ENCODE measurements around the gene HTT. TPM values are rescaled to one million over a fixed set of nuclear protein-coding genes. Genes with fewer than 3 reads are reported as not detected.

The HTT gene
- polyA plus RNA-seq, 2 of the 4 experiments (the other 2 are of a cell fraction): 14.5 to 16.9 TPM

GRCh38 chr4:3263876-3264193 is 189.4 kb downstream of the HTT start:
- no peak overlapping the region for H3K4me3 ChIP-seq
- no peaks in the 10 kb centered on the region for H3K9me3 ChIP-seq
- POLR2A ChIA-PET: no interaction called here
- no peaks in the 10 kb centered on the region for H3K4me1 ChIP-seq
- DNase-seq (ENCODE audit: low read depth in 1 of 2, low spot score in 1 of 2) (no peak), FAIRE-seq (no peak), ATAC-seq (no peak)
- H3K27ac ChIP-seq: no peak overlapping the region
- 63% methylated on average over 6 of the region's 6 CpGs for WGBS (ENCODE audit: missing lambda C conversion rate)
- TF ChIP-seq SMC3 (IDR thresholded peaks at IDR 0.05): no peak
- TF ChIP-seq ZC3H11A (IDR thresholded peaks at IDR 0.05): no peak
- no peak for TF ChIP-seq RAD21 (conservative IDR thresholded peaks at IDR 0.05 in 1 of 2, IDR thresholded peaks at IDR 0.05 in 1 of 2)
- TF ChIP-seq HES2 (IDR thresholded peaks at IDR 0.05): no peak
- TF ChIP-seq REST (IDR thresholded peaks at IDR 0.05): no peak
- TF ChIP-seq ESRRA (IDR thresholded peaks at IDR 0.05; ENCODE audit: borderline replicate concordance, low read length): no peak
- TF ChIP-seq ZFP36 (IDR thresholded peaks at IDR 0.05; ENCODE audit: borderline replicate concordance, partially characterized antibody): no peak
- H3K4me2 ChIP-seq: no peak overlapping the region
- CTCF ChIA-PET: no interaction called here

GRCh38 chr4:3266076-3266475 is 191.6 kb downstream of the HTT start:
- ATAC-seq: no peak
- CTCF ChIA-PET: interaction anchor here (0.6 to 0.7 kb wide), 2 partner anchors 21 to 260 kb away, joined by 3 to 5 read pairs; no protein-coding TSS in a partner anchor

GRCh38 chr4:3267576-3268394 is 193.3 kb downstream of the HTT start:
- DNase-seq (ENCODE audit: low read depth in 1 of 2, low spot score in 1 of 2) (no peak), ATAC-seq (no peak), FAIRE-seq (no peak)
- no peaks in the 10 kb centered on the region for H3K9me3 ChIP-seq
- no peaks in the 10 kb centered on the region for H3K4me1 ChIP-seq
- H3K4me3 ChIP-seq: no peak overlapping the region
- no peak for TF ChIP-seq MAZ (IDR thresholded peaks at IDR 0.05; ENCODE audit: borderline replicate concordance, low read depth, low read length)
- TF ChIP-seq HDAC2 (IDR thresholded peaks at IDR 0.05): no peak
- no peak for TF ChIP-seq EP300 (IDR thresholded peaks at IDR 0.05)
- no peak for TF ChIP-seq NPAS2 (CRISPR knock-in tag; IDR thresholded peaks at IDR 0.05; ENCODE audit: borderline replicate concordance)
- no peak for TF ChIP-seq NFE2L2 (conservative IDR thresholded peaks at IDR 0.05; ENCODE audit: low read length)
- no peak for TF ChIP-seq BCL3 (IDR thresholded peaks at IDR 0.05)
- H3K27ac ChIP-seq: no peak overlapping the region
- CTCF ChIA-PET: no interaction called here
- 67% methylated on average over 18 of the region's 18 CpGs for WGBS (ENCODE audit: missing lambda C conversion rate)
- POLR2A ChIA-PET: no interaction called here
- H3K4me2 ChIP-seq: no peak overlapping the region

More at GRCh38 chr4:3266076-3266475, 191.6 kb downstream of the HTT start:
- no peak overlapping the region for H3K4me2 ChIP-seq
- FAIRE-seq (no peak), DNase-seq (ENCODE audit: low read depth in 1 of 2, low spot score in 1 of 2) (no peak)
- H3K4me1 ChIP-seq: no peaks in the 10 kb centered on the region
- WGBS (ENCODE audit: missing lambda C conversion rate): 83% methylated on average over 17 of the region's 17 CpGs
- TF ChIP-seq ATOH8 (CRISPR knock-in tag; IDR thresholded peaks at IDR 0.05; ENCODE audit: low read depth): no peak
- H3K9me3 ChIP-seq: no peaks in the 10 kb centered on the region
- POLR2A ChIA-PET: no interaction called here
- no peak overlapping the region for H3K4me3 ChIP-seq
- no peak overlapping the region for H3K27ac ChIP-seq
